ENCODE results near the gene MRPL21. TPM values are rescaled to one million over a fixed set of nuclear protein-coding genes. Genes with fewer than 3 reads are reported as not detected.

Gene MRPL21
- total and polyA plus RNA-seq, 9 of the 15 experiments (the other 6 are each of a cell fraction or from before 2014, with no cell fraction given) = 196 to 618 (median 232) TPM

DNA sequence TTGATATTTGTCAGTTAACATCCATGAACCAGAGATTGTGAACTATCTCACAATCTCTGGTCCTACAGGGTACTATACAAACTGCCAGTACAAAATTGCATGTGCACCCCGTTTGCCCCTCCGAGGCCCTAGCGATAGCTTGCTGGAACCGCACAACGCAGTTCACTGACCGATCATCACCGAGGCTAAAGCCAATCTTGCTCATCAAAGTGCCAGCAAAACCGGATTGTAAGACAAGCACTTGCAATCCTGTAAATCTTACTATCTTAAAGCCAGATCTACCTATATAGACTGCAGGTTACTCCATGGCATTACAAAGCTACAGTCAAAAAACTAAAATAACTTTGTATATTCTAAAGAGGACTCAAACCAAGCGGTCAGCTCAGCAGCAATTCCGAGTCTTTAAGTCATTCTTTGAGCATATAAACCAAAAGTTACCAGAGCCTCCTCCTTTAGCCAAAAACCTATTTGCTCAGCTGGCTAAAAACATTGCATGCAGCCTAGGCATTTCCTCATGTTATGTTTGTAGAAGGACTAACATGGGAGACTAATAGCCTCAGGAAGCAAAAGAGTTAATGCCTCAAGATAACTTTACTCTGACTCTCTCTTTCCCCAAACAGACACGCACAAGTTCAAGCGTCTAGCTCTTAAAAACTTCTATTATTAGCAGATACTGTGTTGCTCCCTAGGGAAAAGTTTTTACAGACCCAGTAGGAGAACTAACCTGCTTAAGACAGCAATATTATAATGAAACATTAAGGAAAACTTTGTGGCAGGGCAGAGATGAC, 31.2 kb downstream of the MRPL21 start:
- TF ChIP-seq COPS2 (conservative IDR thresholded peaks at IDR 0.05) (no peak), MTA3 (IDR thresholded peaks at IDR 0.05; ENCODE audit: borderline replicate concordance) (no peak), ETV6 (IDR thresholded peaks at IDR 0.05; ENCODE audit: borderline replicate concordance in 1 of 2, low read depth in 2 of 2, low read length in 1 of 2) (no peak), ETV6 (CRISPR knock-in tag; IDR thresholded peaks at IDR 0.05; ENCODE audit: borderline replicate concordance) (no peak), PHF8 (IDR thresholded peaks at IDR 0.05; ENCODE audit: borderline replicate concordance, low read length) (no peak), PCBP2 (IDR thresholded peaks at IDR 0.05; ENCODE audit: low read depth, low read length, poor library complexity, severe bottlenecking) (no peak), MECOM (CRISPR knock-in tag; IDR thresholded peaks at IDR 0.05) (no peak), SRSF7 (optimal IDR thresholded peaks at IDR 0.05; ENCODE audit: low read depth, low read length) (no peak)
- BruUV-seq (replicated peaks) = no TSS peak
- DNase-seq (ENCODE audit: extremely low read depth in 1 of 4, low spot score in 3 of 4) = no peak
- 41% methylated on average over 11 of the region's 12 CpGs for WGBS (ENCODE audit: insufficient coverage, low coverage, missing lambda C conversion rate)
- no peaks in the 10 kb centered on the region for H3K9me3 ChIP-seq (replicated peaks; ENCODE audit: control insufficient read depth, insufficient read depth, low read depth, low read length)
- intact Hi-C loops (cut with micrococcal nuclease) (no loop called here), in situ Hi-C loops (cut with MboI) (no loop called here)
- POLR2A ChIA-PET = interaction anchor here (1.5 kb wide), 1 partner anchor 29 kb away, joined by 3 read pairs; no protein-coding TSS in a partner anchor
- CTCF ChIA-PET (ENCODE audit: low intra/inter-chr PET ratio) = no interaction called here
- no peak overlapping the region for H3K4me2 ChIP-seq (ENCODE audit: insufficient read depth, low read length)
- H3K9me1 ChIP-seq (ENCODE audit: control insufficient read depth, insufficient read depth, low read length) = no peaks in the 10 kb centered on the region
- H3K4me3 ChIP-seq = no peak overlapping the region
- no peak for FAIRE-seq
- ATAC-seq = no peak
- no peaks in the 10 kb centered on the region for H3K27me3 ChIP-seq (ENCODE audit: control insufficient read depth in 2 of 2, insufficient read depth in 2 of 2, low read length in 2 of 2)
- H3K4me1 ChIP-seq (replicated peaks in 1 of 2; ENCODE audit: control insufficient read depth in 2 of 2, insufficient read depth in 2 of 2, low read length in 2 of 2) = peaks cover 0 to 10% of the 10 kb centered on the region in 2 experiments; a peak in 2 of 5 replicates
- H2AFZ ChIP-seq (ENCODE audit: low read depth, low read length) = no peak overlapping the region
- H3K36me3 ChIP-seq (ENCODE audit: control insufficient read depth, insufficient read depth, low read length) = no peaks in the 10 kb centered on the region
- no peak overlapping the region for H3K27ac ChIP-seq (ENCODE audit: extremely low read depth, low read depth, low read length)
- H3K79me2 ChIP-seq (ENCODE audit: control insufficient read depth, insufficient read depth, low read length) = no peaks in the 10 kb centered on the region
- H4K20me1 ChIP-seq (replicated peaks; ENCODE audit: control insufficient read depth, insufficient read depth, low read length) = no peaks in the 10 kb centered on the region
- no peak overlapping the region for H3K9ac ChIP-seq (ENCODE audit: insufficient read depth in 1 of 2, low read depth in 2 of 2, low read length in 2 of 2)

Data from K562 (cell line).